ENCODE measurements around the gene FAM120A.

FAM120A gene

DNA sequence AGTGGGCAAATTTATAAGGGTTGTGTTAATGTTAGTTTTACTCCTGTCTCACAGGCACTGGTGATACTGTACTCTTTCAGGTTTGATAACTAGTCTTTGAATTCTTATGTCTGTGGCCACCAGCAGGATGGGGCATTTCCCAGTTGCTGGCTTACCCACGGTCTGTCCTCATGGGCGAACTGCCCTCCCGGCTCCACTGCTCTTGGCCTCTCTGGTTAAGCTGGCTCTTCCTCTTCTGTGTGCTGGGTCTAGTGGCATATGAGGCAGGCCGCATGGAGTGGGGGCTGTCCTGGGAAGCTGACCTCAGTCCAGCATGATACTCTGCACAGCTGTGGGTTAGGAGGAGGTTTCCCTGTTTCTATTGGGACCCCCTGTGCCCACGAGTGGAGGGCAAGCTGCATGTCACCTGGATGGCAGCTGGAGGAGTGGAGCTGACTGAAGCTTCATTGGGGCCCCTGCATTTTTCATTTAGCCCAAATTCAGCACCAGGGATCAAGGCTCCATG, 144.4 kb downstream of the FAM120A start:
- no peak for DNase-seq (ENCODE audit: low read depth)

DNA sequence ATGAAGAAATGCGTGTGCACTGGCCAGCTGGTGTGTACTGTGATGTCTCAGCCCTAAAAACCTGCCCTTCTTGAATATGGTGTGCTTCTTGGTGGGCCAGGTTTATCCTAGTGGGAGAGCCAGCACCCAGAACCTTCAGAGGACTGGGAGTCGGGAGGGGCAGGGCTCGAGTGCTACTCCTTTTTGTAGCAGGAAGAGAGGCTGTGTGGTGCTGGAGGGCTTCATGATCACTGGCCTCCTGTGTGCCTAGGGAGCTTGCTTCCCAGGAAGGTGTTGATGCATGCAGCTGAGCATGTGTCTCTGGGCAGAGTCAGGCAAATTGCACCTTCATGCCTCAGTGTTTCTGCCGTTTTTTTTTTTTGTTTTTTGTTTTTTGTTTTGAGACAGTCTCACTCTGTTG, 144.9 kb downstream of the FAM120A start:
- DNase-seq (ENCODE audit: low read depth): no peak

DNA sequence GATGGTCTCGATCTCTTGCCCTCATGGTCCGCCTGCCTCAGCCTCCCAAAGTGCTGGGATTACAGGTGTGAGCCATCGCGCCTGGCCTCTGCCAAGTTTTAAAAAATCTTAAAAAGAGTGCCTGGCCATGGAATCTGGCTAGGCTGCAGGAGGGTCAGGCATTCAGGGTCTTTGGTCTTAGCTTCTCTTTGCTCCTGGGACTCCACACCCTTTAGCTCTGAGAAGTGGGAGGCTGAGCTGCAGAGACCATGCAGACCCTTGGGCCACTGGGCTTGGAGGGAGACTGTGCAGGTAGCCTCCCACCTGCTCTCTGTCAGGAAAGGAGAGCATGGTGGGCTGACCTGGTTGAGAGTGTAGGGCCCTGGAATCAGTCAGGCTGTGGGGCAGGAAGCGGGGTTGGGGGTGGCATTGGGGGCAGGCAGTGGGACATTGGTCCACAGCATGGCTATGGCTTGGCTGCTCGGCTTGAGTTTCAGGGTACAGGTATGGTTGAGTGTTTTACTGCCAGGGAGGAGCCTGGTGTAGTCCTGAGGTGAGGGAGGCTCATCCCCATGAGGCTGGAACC, 145.7 kb downstream of the FAM120A start:
- no peak for DNase-seq (ENCODE audit: low read depth)

DNA sequence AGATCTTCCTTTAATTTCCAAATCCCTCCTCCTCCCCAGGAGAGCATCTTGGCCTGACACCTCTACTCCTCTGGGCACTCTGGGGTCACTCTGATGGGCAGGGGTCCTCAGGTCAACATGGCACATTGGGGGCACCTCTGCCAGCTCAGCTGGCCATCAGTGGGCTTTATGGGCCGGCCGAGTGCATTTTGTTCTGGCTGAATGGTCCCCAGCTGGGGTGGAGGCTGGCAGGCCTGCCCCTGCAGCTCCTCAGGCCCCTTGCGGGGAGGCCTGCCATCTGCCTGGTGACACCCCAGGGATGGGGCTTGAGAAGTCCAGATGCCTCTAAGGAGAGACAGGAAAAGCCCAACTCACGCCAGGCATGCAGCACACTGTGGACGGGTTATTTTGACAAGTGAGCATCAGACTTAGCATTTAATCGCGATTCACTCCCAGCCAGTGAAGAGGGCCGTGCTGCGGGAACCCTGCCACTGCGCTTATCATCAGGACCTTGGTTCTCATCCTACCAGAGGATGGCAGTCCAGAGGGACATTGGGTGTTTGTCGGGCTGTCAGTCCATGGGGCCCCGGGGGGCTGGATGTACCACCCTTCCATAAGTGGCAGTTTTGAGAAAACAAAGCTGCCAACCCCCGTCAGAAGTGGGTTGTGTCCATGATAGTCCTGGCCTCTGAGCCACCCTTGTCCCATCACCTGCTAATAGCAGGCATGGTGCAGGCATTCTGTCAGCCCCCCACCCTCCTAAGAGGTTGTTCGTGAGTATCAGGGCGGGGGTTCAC, 146.6 kb downstream of the FAM120A start:
- no peak for DNase-seq (ENCODE audit: low read depth)

DNA sequence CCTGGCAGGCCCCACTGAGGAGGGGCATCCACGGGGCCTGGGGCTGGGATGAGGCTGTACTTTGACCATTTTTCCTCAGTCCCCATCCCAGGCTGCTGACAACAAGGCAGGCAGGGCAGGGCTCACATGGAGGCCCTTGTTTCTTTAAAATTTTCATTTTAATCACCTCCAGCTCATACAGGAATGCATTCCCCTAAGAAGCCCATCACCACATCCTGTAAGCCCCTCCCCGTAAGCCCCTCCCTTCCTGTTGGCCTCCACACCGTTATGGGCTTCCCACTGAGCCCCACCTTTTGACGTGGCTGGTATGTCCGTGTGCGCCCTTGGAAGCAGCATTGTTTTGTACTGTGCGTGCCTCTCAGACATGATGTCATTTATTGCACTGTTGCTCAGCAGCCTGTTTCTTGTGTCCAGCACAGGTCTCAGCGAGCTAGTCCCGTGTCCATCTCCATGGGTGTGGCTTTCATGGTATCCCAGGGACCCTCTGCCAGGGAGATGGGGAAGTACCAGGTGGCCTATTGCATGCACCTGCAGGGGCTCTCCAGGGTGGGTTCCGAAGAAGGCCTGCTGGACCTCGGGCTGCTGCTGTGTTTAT, 147.3 kb downstream of the FAM120A start:
- DNase-seq (ENCODE audit: low read depth): no peak

DNA sequence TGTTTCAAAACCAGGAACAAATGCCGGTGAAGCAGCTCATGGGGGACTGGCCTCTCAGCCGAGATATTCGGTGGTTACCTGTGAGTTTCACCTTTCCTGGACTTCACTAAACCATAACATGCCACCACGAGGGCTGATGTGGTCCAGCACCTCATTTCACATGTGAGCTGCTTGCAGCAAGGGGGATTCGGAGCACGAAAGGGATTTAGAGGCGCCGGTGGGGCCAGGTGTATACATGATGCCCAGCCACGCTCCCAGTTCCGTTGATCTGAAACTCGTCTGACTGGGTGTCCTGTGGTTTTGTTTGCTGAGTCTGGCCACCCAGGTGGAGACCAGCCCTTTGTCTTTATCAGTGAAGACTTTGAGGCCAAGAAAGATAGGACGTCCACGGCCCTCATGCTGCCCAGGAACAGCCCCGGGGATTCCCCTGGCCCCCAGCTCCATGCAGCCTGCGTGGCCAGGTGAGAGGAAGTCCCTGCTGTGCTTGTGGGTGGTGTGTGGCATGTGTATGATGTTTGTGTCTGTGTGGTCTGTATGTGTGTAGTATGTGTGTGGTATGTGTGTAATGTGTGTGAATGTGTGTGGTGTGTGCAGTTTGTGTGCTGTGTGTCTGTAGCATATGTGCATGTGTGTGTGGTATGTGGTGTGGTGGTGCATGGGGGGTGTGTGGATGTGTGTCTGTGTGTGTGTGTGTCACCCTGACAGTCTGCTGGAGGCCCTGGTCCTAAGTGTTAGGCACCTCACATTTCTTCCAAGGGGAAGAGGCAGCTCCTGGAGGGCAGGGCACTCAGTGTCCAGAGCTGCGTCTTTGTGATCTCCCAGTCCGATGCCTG, 148.3 kb downstream of the FAM120A start:
- DNase-seq (ENCODE audit: low read depth): no peak

DNA sequence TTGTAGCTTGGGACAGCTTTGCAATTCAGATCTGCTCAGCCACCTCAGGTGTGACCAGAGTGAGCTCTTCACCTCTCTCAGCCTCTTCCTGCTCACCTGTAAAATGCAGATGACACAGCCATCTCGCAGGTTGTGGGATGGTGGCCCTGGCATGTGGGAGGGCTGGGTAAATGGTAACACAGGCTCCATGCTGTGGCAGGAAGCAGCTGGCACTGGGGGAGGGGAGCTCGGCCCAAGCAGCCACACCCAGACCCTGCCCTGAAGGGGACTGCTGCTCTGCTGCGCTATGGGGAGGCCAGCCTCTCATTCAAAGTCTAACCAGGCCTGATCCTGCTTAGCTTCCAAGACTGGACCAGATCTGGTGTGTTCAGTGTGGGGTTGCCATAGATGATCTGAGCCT, 149.0 kb downstream of the FAM120A start:
- no peak for DNase-seq (ENCODE audit: low read depth)

DNA sequence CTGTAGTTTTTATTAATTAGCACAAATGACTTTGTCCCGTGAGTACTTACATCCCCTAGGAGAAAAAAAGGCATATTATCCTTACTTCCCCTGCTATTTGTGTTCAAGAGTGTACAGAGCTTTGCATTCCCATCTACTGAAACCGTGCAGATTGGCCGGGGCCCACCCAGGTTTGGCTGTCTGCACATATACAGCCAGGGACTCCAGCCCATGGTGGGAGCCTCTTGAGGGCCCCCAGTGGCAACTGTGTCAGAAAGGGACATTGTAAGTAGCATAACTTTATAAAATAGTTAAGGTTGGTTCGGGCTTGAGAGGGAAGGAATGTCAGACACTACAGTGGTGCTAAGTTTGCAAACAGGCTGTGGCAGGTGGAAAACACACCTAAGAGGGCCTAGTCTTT, 149.6 kb downstream of the FAM120A start:
- no peak for DNase-seq (ENCODE audit: low read depth)

DNA sequence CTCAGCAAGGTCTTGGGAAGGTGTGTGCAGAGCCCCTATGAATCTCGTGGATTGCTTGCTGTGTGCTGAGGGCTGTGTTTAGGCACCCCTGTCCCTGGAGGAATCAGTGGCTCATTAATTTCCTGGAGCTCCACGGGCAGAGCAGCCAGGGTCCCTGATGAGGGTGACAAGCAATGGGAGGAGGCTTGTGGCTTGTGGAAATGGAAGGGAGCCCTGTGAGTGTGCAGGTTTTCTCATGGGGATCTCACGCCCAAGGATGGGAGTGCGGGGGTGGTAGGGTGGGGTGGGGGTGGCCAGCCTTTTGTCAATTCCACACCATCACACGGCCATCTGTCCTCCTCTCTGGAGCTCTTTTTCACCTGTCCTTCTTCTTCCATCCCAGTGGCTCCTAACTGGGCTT, 150.2 kb downstream of the FAM120A start:
- DNase-seq (ENCODE audit: low read depth): no peak

DNA sequence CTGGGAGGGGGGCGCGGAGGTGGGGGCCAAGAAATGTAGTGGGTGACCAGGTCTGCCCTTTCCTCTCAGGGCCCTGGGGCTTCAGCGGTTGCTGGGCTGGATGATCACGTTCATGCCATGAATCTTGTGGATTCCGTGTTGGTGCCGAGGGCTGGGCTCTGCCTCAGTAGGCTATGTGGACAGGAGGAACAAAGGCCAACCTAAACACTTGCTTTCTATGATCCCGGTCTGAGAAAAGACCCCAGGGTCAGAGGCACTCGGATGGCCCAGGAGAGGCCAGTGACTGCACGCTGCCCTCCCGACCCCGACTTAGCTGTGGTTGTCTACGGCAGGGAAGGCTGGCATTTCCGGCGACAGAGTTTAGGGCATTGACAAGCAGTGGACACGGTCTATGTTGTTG, 151.5 kb downstream of the FAM120A start:
- no peak for DNase-seq (ENCODE audit: low read depth)

DNA sequence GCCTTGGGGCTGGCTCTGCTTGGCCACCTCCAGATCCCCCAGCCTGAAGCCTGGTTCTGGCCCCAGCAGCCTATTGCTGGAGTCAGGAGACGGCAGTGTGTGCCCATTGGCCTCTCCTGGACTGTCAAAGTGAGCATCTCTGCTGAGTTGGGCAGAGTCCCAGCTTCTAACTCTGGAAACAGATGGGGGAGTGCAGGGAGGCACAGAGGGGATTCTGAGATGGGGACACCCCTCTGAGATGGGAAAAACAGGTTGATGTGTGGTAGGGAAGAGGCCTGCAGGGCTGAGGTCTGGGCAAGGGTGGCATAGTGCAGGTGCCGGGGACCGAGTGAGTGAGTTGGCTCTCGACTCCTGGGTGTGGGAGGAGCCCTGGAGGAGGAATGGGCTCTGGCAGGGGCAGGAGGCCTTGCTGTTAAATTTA, 152.4 kb downstream of the FAM120A start:
- no peak for DNase-seq (ENCODE audit: low read depth)

DNA sequence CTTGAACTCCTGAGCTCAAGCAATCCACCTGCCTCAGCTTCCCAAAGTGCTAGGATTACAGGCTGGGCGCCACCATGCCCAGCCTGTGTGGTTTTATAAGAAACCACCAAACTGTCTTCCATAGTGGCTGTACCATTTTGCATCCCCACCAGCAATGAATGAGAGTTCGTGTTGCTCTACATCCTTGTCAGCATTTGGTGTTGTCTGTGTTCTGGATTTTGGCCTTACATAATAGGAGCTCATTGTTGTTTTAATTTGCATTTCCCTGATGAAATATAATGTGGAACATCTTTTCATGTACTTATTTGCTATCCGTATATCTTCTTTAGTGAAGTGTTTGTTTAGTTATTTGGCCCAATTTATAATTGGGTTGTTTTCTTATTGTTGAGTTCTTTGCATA, 154.7 kb downstream of the FAM120A start:
- DNase-seq (ENCODE audit: low read depth): no peak

DNA sequence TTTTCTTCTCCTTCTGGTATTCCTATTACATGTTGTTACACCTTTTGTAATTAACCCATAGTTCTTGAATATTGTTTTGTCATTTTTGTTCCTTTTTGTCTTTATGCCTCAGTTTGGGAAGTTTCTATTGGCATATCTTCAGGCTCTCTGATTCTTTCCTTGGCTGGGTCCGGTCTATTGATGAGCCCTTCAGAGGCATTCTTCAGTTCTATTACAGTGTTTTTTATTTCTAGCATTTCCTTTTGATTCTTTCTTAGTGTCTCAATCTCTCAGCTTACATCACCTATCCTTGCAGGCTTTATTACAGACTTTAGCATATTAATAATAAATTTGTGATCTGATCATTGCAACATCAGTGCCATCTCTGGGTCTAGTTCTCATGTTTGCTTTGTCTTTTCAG, 158.7 kb downstream of the FAM120A start:
- no peak for DNase-seq (ENCODE audit: low read depth)

DNA sequence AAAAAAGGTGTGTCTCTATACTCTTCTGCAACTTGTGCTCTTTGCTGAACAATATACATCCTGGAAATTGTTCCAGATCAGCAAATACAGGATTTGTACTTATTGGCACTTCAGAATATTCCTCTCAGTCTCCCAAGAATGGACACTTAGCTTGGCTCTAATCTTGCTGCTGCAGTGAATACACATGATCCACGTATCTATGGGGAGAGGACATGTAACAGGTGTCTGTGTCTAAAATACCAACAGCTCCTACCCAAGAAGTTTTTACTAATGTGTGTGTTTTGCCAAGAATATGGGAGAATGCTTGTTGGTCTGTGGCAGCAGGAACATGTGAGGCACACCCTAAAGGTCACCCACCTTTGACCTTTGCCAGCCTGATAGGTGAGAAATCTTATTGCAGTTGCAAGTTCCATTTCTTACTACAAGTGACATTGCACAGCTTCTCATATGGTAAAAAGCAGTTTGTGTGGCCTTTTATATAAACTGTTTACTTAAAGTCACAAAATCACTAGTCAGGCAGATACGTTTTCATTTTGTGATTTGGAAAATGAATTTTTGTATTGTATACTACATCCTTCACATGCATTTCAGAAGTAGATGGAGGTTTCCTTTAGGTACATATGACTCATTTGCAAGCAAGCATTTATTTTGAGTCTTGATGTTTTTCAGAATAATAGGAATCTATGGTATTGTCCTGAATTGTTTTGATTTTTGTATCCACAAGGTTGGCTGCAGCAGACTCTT, 160.7 kb downstream of the FAM120A start:
- no peak for DNase-seq (ENCODE audit: low read depth)

DNA sequence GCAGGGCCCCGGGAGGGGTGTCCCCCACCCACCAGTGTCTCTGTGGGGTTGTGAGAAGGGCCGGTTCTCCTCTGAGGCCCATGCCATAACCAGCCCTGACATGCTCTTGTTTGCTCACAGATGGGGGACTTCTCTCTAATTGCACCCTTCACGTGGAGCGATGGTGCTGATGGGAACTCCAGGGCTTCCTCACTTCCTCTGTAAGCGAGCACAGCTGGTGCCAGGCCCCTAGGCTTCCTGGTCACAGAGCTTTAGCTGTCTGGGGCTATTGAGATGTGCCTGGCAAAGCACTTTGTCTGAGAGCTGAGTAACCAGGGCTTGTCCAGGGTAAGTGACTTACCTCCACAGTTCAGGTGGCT, 161.3 kb downstream of the FAM120A start:
- no peak for DNase-seq (ENCODE audit: low read depth)

DNA sequence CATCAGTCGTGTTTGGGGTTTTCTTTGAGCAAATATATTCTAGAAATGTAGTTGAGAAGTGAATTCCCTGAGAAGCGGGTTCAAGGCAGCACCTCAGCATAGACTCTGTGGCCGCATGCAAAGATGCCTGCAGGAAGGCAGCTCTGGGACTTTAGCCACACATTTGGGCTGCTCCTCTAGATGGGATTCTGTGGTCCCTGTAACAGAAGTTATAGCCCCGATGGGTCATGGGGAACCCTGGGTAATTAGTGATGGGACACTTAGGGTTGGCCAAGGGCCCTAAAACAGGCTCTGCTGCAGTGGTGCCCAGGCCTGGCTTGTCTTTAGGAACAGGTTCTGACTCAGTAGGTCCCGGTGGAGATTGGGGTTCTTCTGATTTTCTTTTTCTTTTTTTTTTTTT, 161.7 kb downstream of the FAM120A start:
- DNase-seq (ENCODE audit: low read depth): no peak

DNA sequence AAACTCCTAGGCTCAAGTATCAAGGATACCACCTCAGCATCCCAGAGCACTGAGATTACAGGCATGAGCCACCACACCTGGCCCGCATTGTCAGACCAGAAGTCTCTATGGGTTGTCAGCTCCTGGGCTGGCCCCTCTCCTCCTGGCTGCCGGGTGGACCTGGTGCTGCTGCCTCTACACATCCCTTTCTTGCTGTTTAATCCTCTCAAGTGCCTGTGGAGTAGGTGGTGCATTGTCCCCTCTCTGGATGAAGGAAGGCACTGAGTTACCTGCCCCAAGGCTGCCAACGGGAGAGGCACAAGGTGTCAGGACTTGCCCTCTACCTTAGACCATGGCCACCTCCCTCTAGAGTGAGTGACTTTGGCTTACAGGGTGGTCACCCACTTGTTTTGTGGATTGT, 162.3 kb downstream of the FAM120A start:
- DNase-seq (ENCODE audit: low read depth): no peak

DNA sequence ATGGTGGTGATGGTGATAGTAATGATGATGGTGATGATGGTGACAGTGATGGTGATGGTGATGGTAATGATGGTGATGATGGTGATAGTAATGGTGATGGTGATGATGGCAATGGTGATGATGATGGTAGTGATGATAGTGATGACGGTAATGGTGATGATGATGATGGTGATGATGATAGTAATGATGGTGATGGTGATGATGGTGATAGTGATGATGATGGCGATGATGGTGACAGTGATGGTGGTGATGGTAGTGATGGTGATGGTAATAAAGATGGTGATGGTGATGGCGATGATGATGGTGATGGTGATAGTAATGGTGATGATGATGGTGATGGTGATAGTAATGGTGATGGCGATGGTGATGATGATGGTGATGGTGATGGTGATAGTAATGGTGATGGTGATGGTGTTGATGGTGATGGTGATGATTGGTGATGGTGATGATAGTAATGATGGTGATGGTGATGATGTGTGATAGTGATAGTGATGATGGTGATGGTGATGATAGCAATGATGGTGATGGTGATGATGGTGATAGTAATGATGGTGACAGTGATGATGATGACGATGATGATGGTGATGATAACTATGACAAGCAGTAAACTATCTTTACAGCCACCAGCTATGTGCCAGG, 163.5 kb downstream of the FAM120A start:
- DNase-seq (ENCODE audit: low read depth): no peak
